Keratinocyte (primary cell): ENCODE measurements around the gene ENO3. TPM values are rescaled to one million over a fixed set of nuclear protein-coding genes. Genes with fewer than 3 reads are reported as not detected.
"Not testable (repeated sequence)": the region's sequence is repeated elsewhere in the genome, so short reads cannot be mapped to it uniquely, and the experiment has no call there.

ENCODE experiments used
- DNase-seq: peaks from one replicate; pipeline ENCODE4 v3.0.0-alpha.2; 2011; ENCODE audit warnings: low read depth, missing footprints, low spot score
- FAIRE-seq: peaks from 2 replicates; lab custom pipeline; 2011; peaks lifted over from hg19 to GRCh38; lab: Jason Lieb, UNC
- H2AFZ ChIP-seq: 2 replicates; pipeline ENCODE4 v1.6.0; 2012; ENCODE audit warnings: low read length, control low read depth, inconsistent platforms; ENCODE audit not compliant: control insufficient read depth
- H3K27ac ChIP-seq: 2 replicates; pipeline ENCODE4 v1.5.1; 2011; ENCODE audit warnings: low read length; ENCODE audit not compliant: control insufficient read depth, insufficient read depth
- H3K27me3 ChIP-seq: 3 replicates; pipeline ENCODE4 v1.6.0; 2011; ENCODE audit warnings: low read length; ENCODE audit not compliant: control insufficient read depth, insufficient read depth; ENCODE audit errors: extremely low read depth
- H3K36me3 ChIP-seq, 2 experiments: 2 replicates in 1 of 2; 3 replicates in 1 of 2; pipeline ENCODE4 v1.5.1; 2011; ENCODE audit warnings: low read length in 2 of 2, mild to moderate bottlenecking in 1 of 2; ENCODE audit not compliant: control insufficient read depth in 2 of 2, insufficient read depth in 2 of 2; ENCODE audit errors: extremely low read depth in 1 of 2
- H3K4me1 ChIP-seq: 3 replicates; pipeline ENCODE4 v1.5.1; 2011; ENCODE audit warnings: low read length; ENCODE audit not compliant: control insufficient read depth, insufficient read depth; ENCODE audit errors: extremely low read depth
- H3K4me2 ChIP-seq: 3 replicates; pipeline ENCODE4 v1.6.0; 2011; ENCODE audit warnings: low read depth, low read length; ENCODE audit not compliant: control insufficient read depth, insufficient read depth; ENCODE audit errors: extremely low read depth
- H3K4me3 ChIP-seq, 3 experiments: fragments of 200-600 bp in 1 of 3; sonication (generic) in 1 of 3; 2 replicates in 2 of 3; 3 replicates in 1 of 3; pipeline ENCODE4 v1.5.1; 2011 to 2016; ENCODE audit warnings: low read length in 3 of 3, mild to moderate bottlenecking in 3 of 3, control low read depth in 2 of 3, inconsistent platforms in 1 of 3, low read depth in 1 of 3, mixed read lengths in 1 of 3, mixed run types in 1 of 3, moderate library complexity in 1 of 3; ENCODE audit not compliant: control insufficient read depth in 2 of 3, insufficient read depth in 2 of 3; ENCODE audit errors: extremely low read depth in 1 of 3
- H3K79me2 ChIP-seq: 2 replicates; pipeline ENCODE4 v1.6.0; 2012; ENCODE audit warnings: low read length; ENCODE audit not compliant: control insufficient read depth, insufficient read depth
- H3K9ac ChIP-seq: 3 replicates; pipeline ENCODE4 v1.6.0; 2011; ENCODE audit warnings: low read length; ENCODE audit not compliant: control insufficient read depth, insufficient read depth; ENCODE audit errors: extremely low read depth
- H3K9me1 ChIP-seq: 3 replicates; pipeline ENCODE4 v1.6.0; 2011; ENCODE audit warnings: low read length; ENCODE audit not compliant: control insufficient read depth, insufficient read depth; ENCODE audit errors: extremely low read depth
- H3K9me3 ChIP-seq: 2 replicates; pipeline ENCODE4 v1.5.1; 2012; ENCODE audit warnings: low read depth, low read length; ENCODE audit not compliant: control insufficient read depth
- H4K20me1 ChIP-seq: 3 replicates; pipeline ENCODE4 v1.6.0; 2011; ENCODE audit warnings: low read length; ENCODE audit not compliant: control insufficient read depth, insufficient read depth; ENCODE audit errors: extremely low read depth
- CTCF ChIP-seq, 3 experiments: IDR thresholded peaks in 1 of 3; conservative IDR thresholded peaks in 1 of 3; optimal IDR thresholded peaks in 1 of 3; 2 replicates in 2 of 3; 3 replicates in 1 of 3; pipeline versions ENCODE3 to v1.5.1; 2011; ENCODE audit warnings: low read length in 3 of 3, mild to moderate bottlenecking in 3 of 3, moderate library complexity in 2 of 3, control low read depth in 1 of 3, inconsistent platforms in 1 of 3; ENCODE audit not compliant: insufficient read depth in 2 of 3; ENCODE audit errors: extremely low read depth in 1 of 3
- EZH2 ChIP-seq: IDR thresholded peaks from one replicate; pipeline ENCODE4 v1.6.1; 2012; ENCODE audit warnings: inconsistent platforms, mild to moderate bottlenecking, low read length, moderate library complexity
- dilution Hi-C: fragments of 300-500 bp; cut with MboI; formaldehyde crosslinking; loops from one replicate; pipeline ENCODE4 v1.7.0; 2020; ENCODE audit warnings: low sequenced_read_pairs; ENCODE audit not compliant: extremely low pct_ligation_motif_present
- polyA plus RNA-seq, 5 experiments: library from polyadenylated mRNA; depleted of rRNA in 3 of 5; stranded (reverse) in 3 of 5; stranded (forward) in 1 of 5; unstranded in 1 of 5; fragments of >200 nt; gene quantifications; 1 replicate in 1 of 5; 2 replicates in 3 of 5; 3 replicates in 1 of 5; pipeline versions ENCODE4 v1.2.1 to v1.2.3, GENCODE V29; 2011 to 2012; ENCODE audit warnings: missing spikeins in 2 of 5, low read depth in 1 of 5, low replicate concordance in 1 of 5

ENO3 gene
- polyA plus RNA-seq, 1 donor (not counting 4 experiments of a cell fraction or from before 2014, with no cell fraction given), result 2.4 TPM

- Histone ChIP-seq H3K36me3 (no peaks in the 10 kb centered on the region), H3K27ac (no peak overlapping the region), H3K79me2 (no peaks in the 10 kb centered on the region), H3K4me2 (no peak overlapping the region), H3K27me3 (no peaks in the 10 kb centered on the region), H3K9me1 (no peaks in the 10 kb centered on the region), H3K4me3 (no peak overlapping the region), H3K4me1 (peaks cover 11% of the 10 kb centered on the region), H3K9ac (no peak overlapping the region), H4K20me1 (no peaks in the 10 kb centered on the region), H2AFZ (no peak overlapping the region), H3K9me3 (no peaks in the 10 kb centered on the region)
- TF ChIP-seq CTCF (optimal IDR thresholded peaks at IDR 0.05 in 1 of 3, IDR thresholded peaks at IDR 0.05 in 1 of 3, conservative IDR thresholded peaks at IDR 0.05 in 1 of 3; ENCODE audit: extremely low read depth in 1 of 3, insufficient read depth in 2 of 3, low read length in 3 of 3), result no peak
- no peak for TF ChIP-seq EZH2
- DNase-seq (no peak), FAIRE-seq (no peak)
- dilution Hi-C loops, result no loop called here
These were observed 36.9 kb upstream of the ENO3 start for GRCh38 chr17:4913994-4914393.

- H3K27me3 ChIP-seq, H4K20me1 ChIP-seq, H3K4me3 ChIP-seq, H2AFZ ChIP-seq, FAIRE-seq, H3K4me1 ChIP-seq, H3K79me2 ChIP-seq, H3K9me1 ChIP-seq, dilution Hi-C loops, H3K9ac ChIP-seq, H3K4me2 ChIP-seq, H3K27ac ChIP-seq, H3K36me3 ChIP-seq, H3K9me3 ChIP-seq, DNase-seq: not testable (repeated sequence)
These were observed 36.4 kb upstream of the ENO3 start for GRCh38 chr17:4914551-4914950.

- TF ChIP-seq EZH2, result no peak
- TF ChIP-seq CTCF (optimal IDR thresholded peaks at IDR 0.05 in 1 of 3, IDR thresholded peaks at IDR 0.05 in 1 of 3, conservative IDR thresholded peaks at IDR 0.05 in 1 of 3; ENCODE audit: extremely low read depth in 1 of 3, insufficient read depth in 2 of 3, low read length in 3 of 3), result no peak
- Histone ChIP-seq H3K4me2 (peak overlapping the region; percentile 0), H3K27me3 (no peaks in the 10 kb centered on the region), H3K4me3 (no peak overlapping the region), H3K9ac (no peak overlapping the region), H3K9me3 (no peaks in the 10 kb centered on the region), H3K27ac (no peak overlapping the region), H3K9me1 (no peaks in the 10 kb centered on the region), H2AFZ (peak overlapping the region; percentile 1), H3K4me1 (peaks cover 3% of the 10 kb centered on the region), H3K79me2 (no peaks in the 10 kb centered on the region), H4K20me1 (no peaks in the 10 kb centered on the region), H3K36me3 (no peaks in the 10 kb centered on the region)
- DNase-seq (no peak), FAIRE-seq (no peak)
- dilution Hi-C loops, result no loop called here
These were observed 31.3 kb upstream of the ENO3 start for GRCh38 chr17:4919511-4920047.
